HuH-7.5 (cell line): Measurements from ENCODE around the gene PTCHD1.

Experiments used
- DNase-seq: peaks from one replicate; pipeline ENCODE4 v3.0.0; 2011; ENCODE audit warnings: low spot score

The PTCHD1 gene

GRCh38 chrX:23334848-23335599 lies at the start of gene PTCHD1:
PTCHD1 (plus strand) TSS chrX:23334849; CDS start chrX:23334876, 27 bp downstream.
- no peak for DNase-seq

GRCh38 chrX:23286731-23287130 lies 47.9 kb upstream of the PTCHD1 start:
- no peak for DNase-seq

- DNase-seq = no peak
Measured at GRCh38 chrX:23287191-23287725, 47.4 kb upstream of the PTCHD1 start.

- DNase-seq = no peak
Measured at GRCh38 chrX:23292354-23292987, 42.2 kb upstream of the PTCHD1 start.

- no peak for DNase-seq
Measured at GRCh38 chrX:23292988-23293651, 41.5 kb upstream of the PTCHD1 start.

GRCh38 chrX:23304881-23305280 lies 29.8 kb upstream of the PTCHD1 start:
- no peak for DNase-seq

GRCh38 chrX:23311731-23312130 lies 22.9 kb upstream of the PTCHD1 start:
- no peak for DNase-seq

GRCh38 chrX:23312136-23312535 lies 22.5 kb upstream of the PTCHD1 start:
- DNase-seq = no peak

GRCh38 chrX:23317799-23318724 lies 16.6 kb upstream of the PTCHD1 start:
- peak; percentile 16 for DNase-seq

GRCh38 chrX:23327104-23327503 lies 7.5 kb upstream of the PTCHD1 start:
- DNase-seq = no peak

GRCh38 chrX:23331701-23332100 lies 2.9 kb upstream of the PTCHD1 start:
- DNase-seq = no peak

- DNase-seq = no peak
Measured at GRCh38 chrX:23332101-23332887, 2.4 kb upstream of the PTCHD1 start.

- no peak for DNase-seq
Measured at GRCh38 chrX:23332888-23333821, 1.5 kb upstream of the PTCHD1 start.

GRCh38 chrX:23333842-23334520 lies 668 bp upstream of the PTCHD1 start:
- DNase-seq = no peak

GRCh38 chrX:23334521-23334847 lies 165 bp upstream of the PTCHD1 start:
- no peak for DNase-seq

- no peak for DNase-seq
Measured at GRCh38 chrX:23338334-23338733, 3.7 kb downstream of the PTCHD1 start.

GRCh38 chrX:23341452-23341851 lies 6.8 kb downstream of the PTCHD1 start:
- DNase-seq = no peak

GRCh38 chrX:23344238-23344903 lies 9.7 kb downstream of the PTCHD1 start:
- DNase-seq = no peak

- no peak for DNase-seq
Measured at GRCh38 chrX:23344904-23345271, 10.2 kb downstream of the PTCHD1 start.
